Memory B cell (primary cell): ENCODE data around the gene BTN1A1.
"Not testable (repeated sequence)": the region's sequence is repeated elsewhere in the genome, so short reads cannot be mapped to it uniquely, and the experiment has no call there.

Source experiments
- ATAC-seq: fragments of 150-1000 bp; cut with Tn5 transposase; 2 replicates; pipeline ENCODE4 v1.10.0; 2021; ENCODE audit warnings: low read depth, mild to moderate bottlenecking, moderate library complexity
- DNase-seq, 2 donors: peaks; one replicate each; pipeline ENCODE4 v3.0.0; 2022; ENCODE audit warnings: low spot score in 2 of 2
- H3K27ac Mint-ChIP-seq: one replicate; pipeline ENCODE4 v1.8.0; 2022; ENCODE audit warnings: mild to moderate bottlenecking, moderate library complexity, mixed read lengths
- H3K27me3 Mint-ChIP-seq: one replicate; pipeline ENCODE4 v1.8.0; 2022; ENCODE audit warnings: mixed read lengths
- H3K36me3 Mint-ChIP-seq: one replicate; pipeline ENCODE4 v1.8.0; 2022; ENCODE audit warnings: mild to moderate bottlenecking, mixed read lengths
- H3K4me1 Mint-ChIP-seq: one replicate; pipeline ENCODE4 v1.8.0; 2022; ENCODE audit warnings: mixed read lengths
- H3K4me3 Mint-ChIP-seq: one replicate; pipeline ENCODE4 v1.8.0; 2022; ENCODE audit warnings: mild to moderate bottlenecking, moderate library complexity, mixed read lengths
- H3K9me3 Mint-ChIP-seq: one replicate; pipeline ENCODE4 v1.8.0; 2022; ENCODE audit warnings: mixed read lengths

Gene BTN1A1

GRCh38 chr6:26514984-26515383 is 14.9 kb downstream of the BTN1A1 start:
- peaks cover 4% of the 10 kb centered on the region for H3K4me1 Mint-ChIP-seq
- ATAC-seq = no peak
- no peak overlapping the region for H3K27ac Mint-ChIP-seq
- DNase-seq = no peak
- no peaks in the 10 kb centered on the region for H3K27me3 Mint-ChIP-seq
- no peaks in the 10 kb centered on the region for H3K9me3 Mint-ChIP-seq
- H3K36me3 Mint-ChIP-seq = no peaks in the 10 kb centered on the region
- H3K4me3 Mint-ChIP-seq = no peak overlapping the region

GRCh38 chr6:26516481-26517427 is 16.7 kb downstream of the BTN1A1 start:
- Mint-ChIP-seq H3K4me3 (no peak overlapping the region), H3K27ac (no peak overlapping the region), H3K27me3 (no peaks in the 10 kb centered on the region), H3K4me1 (peaks cover 10% of the 10 kb centered on the region), H3K9me3 (no peaks in the 10 kb centered on the region), H3K36me3 (no peaks in the 10 kb centered on the region)
- ATAC-seq = no peak
- no peak for DNase-seq

GRCh38 chr6:26519359-26519758 is 19.3 kb downstream of the BTN1A1 start:
- Mint-ChIP-seq H3K4me3 (no peak overlapping the region), H3K36me3 (no peaks in the 10 kb centered on the region), H3K9me3 (no peaks in the 10 kb centered on the region), H3K27me3 (no peaks in the 10 kb centered on the region), H3K27ac (no peak overlapping the region), H3K4me1 (peaks cover 19% of the 10 kb centered on the region)
- ATAC-seq = no peak
- DNase-seq = no peak

GRCh38 chr6:26520237-26520849 is 20.2 kb downstream of the BTN1A1 start:
- H3K27ac Mint-ChIP-seq = peak overlapping the region; percentile 92
- no peaks in the 10 kb centered on the region for H3K9me3 Mint-ChIP-seq
- H3K4me1 Mint-ChIP-seq = peaks cover 22% of the 10 kb centered on the region
- peak overlapping the region; percentile 79 for H3K4me3 Mint-ChIP-seq
- no peaks in the 10 kb centered on the region for H3K27me3 Mint-ChIP-seq
- H3K36me3 Mint-ChIP-seq = peaks cover 4% of the 10 kb centered on the region
- DNase-seq = peak in 1 of 2 donors; percentile 32
- ATAC-seq = peak; percentile 4

- peak overlapping the region; percentile 81 for H3K4me3 Mint-ChIP-seq
- no peaks in the 10 kb centered on the region for H3K9me3 Mint-ChIP-seq
- H3K27ac Mint-ChIP-seq = peak overlapping the region; percentile 92
Measured at GRCh38 chr6:26520850-26521599, 20.9 kb downstream of the BTN1A1 start.

GRCh38 chr6:26521600-26522391 is 21.7 kb downstream of the BTN1A1 start:
- DNase-seq (peak; percentile 78 to 88), ATAC-seq (peak; percentile 68)
- peak overlapping the region; percentile 81 for H3K4me3 Mint-ChIP-seq
- peaks cover 18% of the 10 kb centered on the region for H3K4me1 Mint-ChIP-seq
- H3K36me3 Mint-ChIP-seq = peaks cover 4% of the 10 kb centered on the region
- no peaks in the 10 kb centered on the region for H3K27me3 Mint-ChIP-seq
- H3K27ac Mint-ChIP-seq = peak overlapping the region; percentile 92
- H3K9me3 Mint-ChIP-seq = no peaks in the 10 kb centered on the region

More at GRCh38 chr6:26520850-26521599, 20.9 kb downstream of the BTN1A1 start:
- Mint-ChIP-seq H3K27me3 (no peaks in the 10 kb centered on the region), H3K36me3 (peaks cover 4% of the 10 kb centered on the region), H3K4me1 (peaks cover 20% of the 10 kb centered on the region)
- DNase-seq = peak; percentile 89 to 94
- peak; percentile 70 for ATAC-seq

GRCh38 chr6:26522486-26523228 is 22.6 kb downstream of the BTN1A1 start:
- not testable (repeated sequence) for DNase-seq

GRCh38 chr6:26524314-26524713 is 24.2 kb downstream of the BTN1A1 start:
- ATAC-seq, H3K4me3 Mint-ChIP-seq, H3K36me3 Mint-ChIP-seq, DNase-seq, H3K27me3 Mint-ChIP-seq, H3K27ac Mint-ChIP-seq, H3K9me3 Mint-ChIP-seq: not testable (repeated sequence)
- peaks cover 21% of the 10 kb centered on the region for H3K4me1 Mint-ChIP-seq

More at GRCh38 chr6:26522486-26523228, 22.6 kb downstream of the BTN1A1 start:
- not testable (repeated sequence) for H3K36me3 Mint-ChIP-seq, H3K27me3 Mint-ChIP-seq, ATAC-seq, H3K9me3 Mint-ChIP-seq
- H3K4me3 Mint-ChIP-seq = peak overlapping the region; percentile 81
- peaks cover 21% of the 10 kb centered on the region for H3K4me1 Mint-ChIP-seq
- H3K27ac Mint-ChIP-seq = peak overlapping the region; percentile 92

GRCh38 chr6:26524722-26525370 is 24.7 kb downstream of the BTN1A1 start:
- ATAC-seq (no peak), DNase-seq (no peak)
- H3K9me3 Mint-ChIP-seq = no peaks in the 10 kb centered on the region
- H3K4me3 Mint-ChIP-seq = no peak overlapping the region
- no peak overlapping the region for H3K27ac Mint-ChIP-seq
- peaks cover 4% of the 10 kb centered on the region for H3K36me3 Mint-ChIP-seq
- H3K4me1 Mint-ChIP-seq = peaks cover 23% of the 10 kb centered on the region
- H3K27me3 Mint-ChIP-seq = no peaks in the 10 kb centered on the region

GRCh38 chr6:26525838-26526237 is 25.7 kb downstream of the BTN1A1 start:
- Mint-ChIP-seq H3K4me1 (peaks cover 23% of the 10 kb centered on the region), H3K4me3 (no peak overlapping the region), H3K36me3 (peaks cover 4% of the 10 kb centered on the region), H3K27me3 (no peaks in the 10 kb centered on the region), H3K27ac (no peak overlapping the region), H3K9me3 (no peaks in the 10 kb centered on the region)
- no peak for DNase-seq
- ATAC-seq = no peak

- Mint-ChIP-seq H3K36me3 (peaks cover 4% of the 10 kb centered on the region), H3K4me1 (peaks cover 24% of the 10 kb centered on the region), H3K27ac (no peak overlapping the region), H3K4me3 (no peak overlapping the region), H3K9me3 (no peaks in the 10 kb centered on the region), H3K27me3 (no peaks in the 10 kb centered on the region)
- no peak for ATAC-seq
- no peak for DNase-seq
Measured at GRCh38 chr6:26526928-26527327, 26.8 kb downstream of the BTN1A1 start.

GRCh38 chr6:26530203-26530602 is 30.1 kb downstream of the BTN1A1 start:
- H3K4me1 Mint-ChIP-seq = peaks cover 25% of the 10 kb centered on the region
- no peaks in the 10 kb centered on the region for H3K36me3 Mint-ChIP-seq
- H3K9me3 Mint-ChIP-seq = no peaks in the 10 kb centered on the region
- no peak for ATAC-seq
- no peak for DNase-seq
- H3K4me3 Mint-ChIP-seq = no peak overlapping the region
- H3K27me3 Mint-ChIP-seq = no peaks in the 10 kb centered on the region
- no peak overlapping the region for H3K27ac Mint-ChIP-seq
